HG03064 (cell line): ENCODE results near the gene CD83.
"Not testable (repeated sequence)": the region's sequence is repeated elsewhere in the genome, so short reads cannot be mapped to it uniquely, and the experiment has no call there.

Source experiments
- ATAC-seq: cut with Tn5 transposase; IDR thresholded peaks from one replicate; pipeline ENCODE4 v1.9.1; 2021; ENCODE audit warnings: low read depth; ENCODE audit not compliant: unreplicated experiment

CD83 gene

DNA sequence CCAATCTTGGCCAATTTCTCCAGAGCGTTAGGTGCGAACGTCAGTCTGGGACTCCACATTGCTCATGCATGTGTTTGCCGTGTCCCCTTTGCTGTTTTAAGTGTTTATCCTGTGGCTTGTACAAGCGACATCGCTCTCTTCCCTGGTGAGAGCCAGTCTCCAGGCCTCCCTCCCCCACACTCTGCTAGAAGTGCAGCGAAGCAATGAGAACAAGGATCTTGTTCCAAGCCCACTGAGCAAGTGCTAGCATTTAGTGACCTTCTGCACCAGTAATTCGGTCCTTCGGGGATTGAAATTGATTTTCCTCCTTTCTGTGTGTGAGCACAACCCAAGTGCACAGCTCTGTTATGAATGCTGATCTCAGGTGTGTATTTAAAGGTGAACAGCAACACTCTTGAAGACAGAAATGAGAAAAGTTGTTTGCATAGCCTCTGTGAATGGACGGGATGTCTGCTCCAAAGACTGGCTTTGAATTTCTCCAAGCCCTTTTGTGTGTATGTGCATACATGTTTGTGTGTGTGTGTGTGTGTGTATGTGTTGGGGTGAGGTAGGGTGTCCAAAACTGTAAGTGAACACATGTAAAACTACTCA, 29.0 kb downstream of the CD83 start:
- ATAC-seq, result no peak

DNA sequence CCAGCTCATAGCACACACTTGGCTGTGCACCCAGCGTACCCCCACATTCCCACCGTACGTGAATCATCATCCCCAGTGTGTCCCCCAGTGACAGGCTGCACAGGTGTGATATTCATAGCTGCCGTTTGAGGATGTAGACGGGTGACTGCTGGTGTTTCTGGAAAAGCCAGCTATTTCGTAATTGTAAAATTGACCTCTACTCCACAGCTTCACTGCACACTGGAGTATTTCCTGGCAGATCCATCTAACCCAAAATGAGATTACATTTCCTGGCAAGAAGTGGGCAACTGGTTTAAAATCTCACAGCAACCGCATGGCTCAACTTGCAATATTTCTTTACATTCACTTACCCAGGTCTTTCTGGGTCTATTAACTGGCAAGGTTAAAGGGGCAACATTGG, 30.3 kb downstream of the CD83 start:
- ATAC-seq, result no peak

- no peak for ATAC-seq
Observed at GRCh38 chr6:14148471-14148870, 30.9 kb downstream of the CD83 start.

DNA sequence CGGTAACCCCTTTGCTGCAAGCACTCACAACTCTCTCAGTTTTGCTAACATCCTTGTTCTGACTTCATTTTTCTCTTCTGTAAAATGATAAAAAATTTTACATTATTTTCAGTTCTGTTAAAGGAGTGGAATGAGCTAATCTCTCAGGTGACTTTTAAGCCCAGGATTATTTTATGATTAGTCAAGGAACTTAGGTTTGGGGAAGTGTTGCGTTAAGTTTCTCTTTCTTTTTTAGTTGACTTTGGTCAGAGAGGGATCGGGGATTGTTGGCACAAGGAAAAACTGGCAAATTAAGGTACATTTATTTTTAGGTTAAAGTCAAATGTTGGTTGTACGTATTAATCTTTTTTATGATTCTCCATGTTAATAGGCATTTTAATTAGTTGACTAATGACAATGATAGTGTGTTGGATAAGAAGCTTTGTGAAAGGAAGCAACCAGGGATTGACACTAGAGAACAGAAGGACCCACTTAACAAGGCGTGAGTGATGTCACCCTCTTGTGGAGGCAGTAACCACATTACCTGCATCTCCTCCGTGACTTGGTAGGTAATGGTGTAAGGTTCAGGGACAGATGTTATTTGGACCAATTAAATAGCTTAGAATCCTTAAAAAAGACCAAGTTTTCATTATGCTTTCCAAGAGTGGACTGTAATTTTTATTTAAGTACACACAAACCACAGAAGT, 31.6 kb downstream of the CD83 start:
- ATAC-seq, result no peak

DNA sequence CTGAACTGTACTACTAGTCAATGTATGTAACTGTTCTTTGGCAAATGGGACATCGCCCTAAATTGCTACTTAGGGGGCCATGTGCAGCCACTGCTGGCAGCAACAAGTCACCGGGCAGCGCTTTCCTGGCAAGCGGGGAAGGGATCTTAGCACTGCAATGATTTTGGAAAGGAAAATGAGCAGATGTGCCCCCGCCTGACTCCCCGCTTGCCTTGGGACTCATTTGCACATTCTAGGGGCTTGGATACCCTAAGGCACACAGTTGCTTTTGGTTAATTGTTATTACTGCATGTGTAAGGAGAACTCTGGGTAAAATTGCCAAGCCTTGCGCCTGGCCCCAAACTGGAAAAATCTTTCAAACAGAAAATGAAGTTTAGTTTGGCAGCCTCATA, 32.2 kb downstream of the CD83 start:
- ATAC-seq, result no peak

DNA sequence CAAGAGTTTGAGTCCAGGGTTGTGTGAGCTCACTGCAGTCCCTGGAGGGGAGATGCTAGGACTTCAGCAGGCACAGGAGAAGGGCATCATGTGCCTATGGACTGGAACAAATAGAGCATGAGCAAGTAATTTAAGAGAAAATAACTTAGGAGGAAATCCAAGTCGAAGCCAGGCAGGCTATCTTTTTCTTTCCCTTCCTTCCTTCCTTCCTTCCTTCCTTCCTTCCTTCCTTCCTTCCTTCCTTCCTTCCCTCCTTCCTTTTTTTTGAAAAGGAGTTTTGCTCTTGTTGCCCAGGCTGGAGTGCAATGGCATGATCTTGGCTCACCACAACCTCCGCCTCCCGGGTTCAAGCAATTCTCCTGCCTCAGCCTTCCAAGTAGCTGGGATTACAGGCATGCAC, 33.7 kb downstream of the CD83 start:
- not testable (repeated sequence) for ATAC-seq

GRCh38 chr6:14151773-14152172, 34.2 kb downstream of the CD83 start:
- ATAC-seq, result no peak

DNA sequence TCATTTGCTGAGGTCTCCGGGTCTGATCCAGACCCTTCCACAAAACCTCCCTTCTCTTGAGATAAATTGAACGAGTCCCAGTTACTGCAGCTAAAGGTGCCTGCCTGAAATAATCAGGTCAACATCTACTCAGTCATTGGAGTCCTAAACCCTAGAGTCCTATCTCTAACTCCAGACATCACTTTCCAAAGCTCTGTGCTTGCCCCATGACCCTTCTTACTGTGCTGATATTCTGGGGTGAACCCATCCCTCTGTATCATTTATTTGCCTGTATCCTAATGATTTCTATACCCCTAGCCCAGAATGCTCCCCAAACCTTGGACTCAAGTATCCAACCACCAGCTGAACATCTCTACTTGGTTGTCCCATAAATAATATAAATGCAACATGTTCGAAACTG, 35.7 kb downstream of the CD83 start:
- no peak for ATAC-seq

GRCh38 chr6:14159090-14159489, 41.5 kb downstream of the CD83 start:
- no peak for ATAC-seq

- ATAC-seq, result no peak
Observed at GRCh38 chr6:14162826-14163225, 45.3 kb downstream of the CD83 start.

DNA sequence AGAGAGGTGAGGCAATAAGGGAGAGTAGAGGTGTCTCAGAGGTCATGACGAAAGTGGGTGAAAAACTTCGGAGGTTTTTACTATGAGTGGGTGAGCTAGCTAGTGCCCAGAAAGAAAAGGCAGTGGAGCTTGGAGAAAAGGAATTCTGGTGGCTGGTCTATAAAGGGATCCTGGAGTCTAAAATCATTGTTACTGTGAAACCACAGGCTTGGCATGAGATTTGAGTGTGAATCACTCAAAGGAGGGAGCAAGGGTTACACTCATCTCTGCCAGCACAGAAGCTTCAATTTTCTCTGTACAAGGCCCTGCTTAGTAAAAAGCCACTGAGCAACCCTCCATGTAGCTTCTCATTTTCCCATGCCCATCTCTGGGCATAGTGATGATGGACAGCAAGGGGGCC, 47.5 kb downstream of the CD83 start:
- ATAC-seq, result no peak

DNA sequence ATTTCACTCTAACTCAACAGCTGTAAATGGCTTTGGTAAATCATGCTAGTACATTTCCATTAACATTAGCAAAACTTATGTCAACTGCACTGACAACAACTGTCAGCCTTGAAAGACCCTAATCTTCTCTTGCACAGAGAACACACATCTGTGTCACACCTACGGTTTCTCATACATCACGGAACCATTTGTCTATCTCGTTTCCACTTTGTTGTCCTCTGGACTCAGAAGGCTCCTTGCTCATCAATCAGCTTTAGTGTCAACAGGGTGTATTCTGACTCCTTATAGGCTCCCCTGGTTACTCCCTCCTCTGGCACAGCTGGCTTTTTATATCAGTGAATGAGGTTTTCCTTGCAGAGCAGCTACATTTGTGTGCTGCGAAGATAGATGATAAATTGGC, 49.3 kb downstream of the CD83 start:
- ATAC-seq, result no peak

DNA sequence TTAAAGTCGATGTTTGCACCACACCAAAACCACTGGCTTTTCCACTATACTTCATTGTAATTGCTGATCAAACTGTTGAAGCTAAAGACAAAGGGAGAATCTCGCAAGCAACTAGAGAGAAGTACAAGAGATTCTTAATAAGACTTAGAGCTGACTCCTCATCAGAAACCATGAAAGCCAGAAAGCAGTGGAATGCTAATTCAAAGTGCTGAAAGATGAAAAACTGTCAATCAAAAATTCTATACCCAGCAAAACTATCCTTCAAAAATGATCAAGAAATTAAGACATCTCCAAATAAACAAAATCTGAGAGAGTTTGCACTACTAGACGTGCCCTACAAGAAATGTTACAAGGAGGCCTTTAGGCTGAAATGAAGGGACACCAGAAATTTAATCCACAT, 52.6 kb downstream of the CD83 start:
- ATAC-seq, result no peak

DNA sequence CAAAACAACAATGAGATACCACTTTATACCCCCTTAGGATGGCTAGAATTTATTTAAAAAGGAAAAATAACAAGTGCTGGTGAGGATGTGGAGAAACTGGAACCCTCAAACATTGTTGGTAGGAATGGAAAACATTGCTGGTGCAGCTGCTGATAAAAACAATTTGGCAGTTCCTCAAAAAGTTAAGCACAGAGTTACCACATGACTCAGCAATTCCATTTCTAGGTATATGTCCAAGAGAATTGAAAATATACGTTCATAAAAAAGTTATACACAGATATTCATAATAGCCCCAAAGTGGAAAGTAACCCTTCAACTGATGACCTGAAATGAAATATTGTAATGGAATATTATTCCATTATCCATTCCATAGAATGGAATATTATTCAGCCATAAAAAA, 55.0 kb downstream of the CD83 start:
- no peak for ATAC-seq

DNA sequence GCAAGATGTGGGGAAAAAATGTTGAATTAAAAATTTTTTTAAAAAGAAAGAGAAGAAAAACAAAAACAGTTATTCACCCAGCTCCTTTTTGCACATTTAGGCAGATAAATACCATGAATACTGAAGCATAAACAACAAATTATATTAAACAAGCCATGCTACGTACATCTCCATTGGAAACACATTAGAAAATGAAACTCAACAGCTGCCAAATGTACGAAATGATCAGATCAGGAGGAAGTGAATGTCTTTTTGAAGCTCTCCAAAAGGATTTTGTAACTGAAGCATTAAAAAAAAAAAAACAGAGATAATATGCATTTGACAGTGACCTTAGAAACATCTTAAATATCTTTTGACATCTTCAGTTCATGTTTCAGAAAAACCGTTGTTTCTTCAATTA, 56.7 kb downstream of the CD83 start:
- no peak for ATAC-seq

DNA sequence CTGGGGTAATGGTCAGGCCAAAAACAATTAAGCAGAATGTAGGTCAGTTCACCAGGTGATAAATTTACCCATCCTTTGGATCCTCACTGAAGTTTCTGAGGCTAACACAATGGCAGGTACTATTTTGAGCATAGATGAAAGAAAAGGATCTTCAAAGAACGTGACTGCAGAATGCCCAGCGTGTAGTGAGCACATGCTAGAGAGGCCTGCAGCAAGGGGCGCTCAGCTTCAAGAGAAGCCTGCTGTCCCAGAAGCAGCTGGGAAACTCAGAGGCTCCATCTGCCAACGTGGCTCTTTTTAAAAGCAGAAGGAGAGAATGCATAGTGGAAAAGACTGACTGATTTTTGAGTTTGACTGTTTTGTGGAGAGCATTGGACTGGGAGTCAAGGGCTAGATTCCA, 57.4 kb downstream of the CD83 start:
- ATAC-seq, result no peak

DNA sequence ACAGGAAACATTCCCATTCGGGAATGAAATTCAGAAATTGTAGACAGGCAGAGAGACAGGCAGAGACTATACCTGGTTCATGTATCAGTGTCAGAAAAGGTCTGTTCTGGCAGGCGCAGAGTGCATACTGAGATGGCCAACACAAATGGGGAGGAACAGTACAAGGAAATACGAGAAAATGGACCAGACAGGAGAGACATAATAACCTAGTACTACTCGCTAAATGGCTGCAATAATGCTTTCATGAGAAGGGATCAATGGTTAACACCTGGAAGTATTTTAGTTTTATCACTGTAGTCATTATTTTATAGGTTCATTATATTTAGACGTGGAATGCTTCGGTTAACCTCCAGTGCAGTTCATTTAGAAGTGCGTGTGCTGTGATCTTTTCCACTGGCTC, 58.9 kb downstream of the CD83 start:
- ATAC-seq, result no peak

GRCh38 chr6:14177413-14178082, 60.0 kb downstream of the CD83 start:
- no peak for ATAC-seq

- no peak for ATAC-seq
Observed at GRCh38 chr6:14178083-14178445, 60.5 kb downstream of the CD83 start.

DNA sequence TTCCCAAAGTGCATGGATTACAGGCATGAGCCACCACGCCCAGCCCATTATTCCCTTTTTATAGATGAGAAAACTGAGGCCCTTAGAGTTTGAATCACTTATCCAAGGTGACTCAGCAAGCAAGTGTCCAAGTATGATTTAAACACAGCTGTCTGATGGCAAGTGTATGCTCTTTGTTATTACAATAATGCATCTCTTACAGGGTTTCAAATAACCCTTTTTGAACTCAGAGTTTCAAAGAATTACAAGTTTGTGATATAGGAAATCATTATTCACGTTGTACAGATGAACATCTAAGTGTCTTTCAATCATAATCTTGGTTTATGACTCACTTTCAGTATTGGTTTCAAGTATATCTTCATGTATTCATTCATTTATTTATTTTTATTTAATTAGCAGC, 63.0 kb downstream of the CD83 start:
- no peak for ATAC-seq

DNA sequence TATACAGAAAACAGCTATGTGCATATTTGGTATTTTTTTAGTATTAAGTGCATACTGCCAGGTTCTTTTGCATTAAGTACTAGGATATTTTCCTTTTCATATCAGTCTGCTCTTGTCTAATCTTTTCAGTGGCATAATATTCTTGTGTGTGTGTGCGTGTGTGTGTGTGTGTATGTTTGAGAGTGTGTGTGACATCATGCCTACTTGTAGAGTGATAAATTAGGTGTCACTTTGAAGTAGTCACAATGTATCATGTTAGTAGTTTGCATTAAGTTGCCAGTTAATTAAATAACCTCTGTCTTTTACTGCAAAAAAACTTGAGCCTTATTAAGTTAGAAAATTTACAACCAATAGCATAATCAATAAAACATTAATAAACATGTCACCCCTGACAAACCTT, 65.3 kb downstream of the CD83 start:
- ATAC-seq, result no peak
